Astrocyte of the spinal cord (primary cell): ENCODE data around the gene SH2B3.
"Not testable (repeated sequence)": the region's sequence is repeated elsewhere in the genome, so short reads cannot be mapped to it uniquely, and the experiment has no call there.

Experiments used
- DNase-seq: peaks from one replicate; pipeline ENCODE4 v3.0.0; 2011; ENCODE audit warnings: low read depth, low spot score
- H3K4me3 ChIP-seq: 2 replicates; pipeline ENCODE4 v1.5.1; 2011; ENCODE audit warnings: low read depth, mild to moderate bottlenecking, low read length, moderate library complexity
- in situ Hi-C: cut with HindIII; loops from 2 replicates; pipeline ENCODE4 v1.10.0; 2017; ENCODE audit warnings: low sequenced_read_pairs
- TF ChIP-seq, protein P1 (sequence below): IDR thresholded peaks from 2 replicates; pipeline ENCODE4 v1.5.1; 2012; ENCODE audit warnings: low read depth, mild to moderate bottlenecking, low read length, inconsistent platforms

The SH2B3 gene

DNA sequence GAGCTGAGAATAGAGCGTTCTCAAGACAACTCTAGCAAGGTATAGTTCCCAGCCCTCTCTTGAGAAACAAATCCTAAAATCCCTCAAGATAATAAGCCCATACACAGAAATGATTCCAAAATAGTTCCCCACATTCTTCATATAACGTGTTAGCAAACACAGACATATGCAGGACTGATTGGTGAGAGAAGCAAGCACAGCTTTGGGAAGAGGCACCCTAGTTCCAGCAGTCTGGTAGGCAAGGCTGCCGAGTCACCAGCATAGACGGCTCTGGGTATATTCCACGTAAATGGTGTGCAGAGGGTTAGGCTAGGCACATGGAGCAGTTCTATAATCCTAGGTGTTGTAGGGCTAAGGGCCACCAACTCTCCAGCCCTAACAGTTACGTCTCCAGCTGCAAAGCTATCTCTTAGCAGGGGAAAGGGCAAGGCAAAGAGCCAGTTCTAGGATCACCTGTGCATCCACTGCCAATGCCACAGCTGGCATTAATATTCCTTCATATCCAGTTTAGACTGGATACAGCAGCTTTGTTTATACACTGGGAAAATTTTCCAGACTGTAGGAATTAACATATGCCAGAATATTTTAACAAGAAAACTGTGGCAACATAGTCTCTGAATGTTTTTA lies 52.9 kb downstream of the SH2B3 start:
- TF ChIP-seq, protein P1, sequence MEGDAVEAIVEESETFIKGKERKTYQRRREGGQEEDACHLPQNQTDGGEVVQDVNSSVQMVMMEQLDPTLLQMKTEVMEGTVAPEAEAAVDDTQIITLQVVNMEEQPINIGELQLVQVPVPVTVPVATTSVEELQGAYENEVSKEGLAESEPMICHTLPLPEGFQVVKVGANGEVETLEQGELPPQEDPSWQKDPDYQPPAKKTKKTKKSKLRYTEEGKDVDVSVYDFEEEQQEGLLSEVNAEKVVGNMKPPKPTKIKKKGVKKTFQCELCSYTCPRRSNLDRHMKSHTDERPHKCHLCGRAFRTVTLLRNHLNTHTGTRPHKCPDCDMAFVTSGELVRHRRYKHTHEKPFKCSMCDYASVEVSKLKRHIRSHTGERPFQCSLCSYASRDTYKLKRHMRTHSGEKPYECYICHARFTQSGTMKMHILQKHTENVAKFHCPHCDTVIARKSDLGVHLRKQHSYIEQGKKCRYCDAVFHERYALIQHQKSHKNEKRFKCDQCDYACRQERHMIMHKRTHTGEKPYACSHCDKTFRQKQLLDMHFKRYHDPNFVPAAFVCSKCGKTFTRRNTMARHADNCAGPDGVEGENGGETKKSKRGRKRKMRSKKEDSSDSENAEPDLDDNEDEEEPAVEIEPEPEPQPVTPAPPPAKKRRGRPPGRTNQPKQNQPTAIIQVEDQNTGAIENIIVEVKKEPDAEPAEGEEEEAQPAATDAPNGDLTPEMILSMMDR = no peak
- no peak for DNase-seq
- no peak overlapping the region for H3K4me3 ChIP-seq
- in situ Hi-C loops = no loop called here

DNA sequence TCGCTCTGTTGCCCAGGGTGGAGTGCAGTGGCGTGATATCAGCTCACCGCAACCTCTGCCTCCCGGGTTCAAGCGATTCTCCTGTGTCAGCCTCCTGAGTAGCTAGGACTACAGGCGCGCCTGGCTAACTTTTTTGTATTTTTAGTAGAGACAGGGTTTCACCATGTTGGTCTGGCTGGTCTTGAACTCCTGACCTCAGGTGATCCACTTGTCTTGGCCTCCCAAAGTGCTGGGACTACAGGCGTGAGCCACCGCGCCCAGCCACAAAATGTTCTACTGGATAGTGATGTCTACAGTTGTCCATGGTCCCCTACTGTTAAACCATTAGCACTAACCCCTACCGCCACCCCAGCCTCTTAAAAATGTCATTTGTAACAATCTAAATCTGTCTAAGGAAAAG lies 54.4 kb downstream of the SH2B3 start:
- in situ Hi-C loops, DNase-seq, H3K4me3 ChIP-seq: not testable (repeated sequence)

DNA sequence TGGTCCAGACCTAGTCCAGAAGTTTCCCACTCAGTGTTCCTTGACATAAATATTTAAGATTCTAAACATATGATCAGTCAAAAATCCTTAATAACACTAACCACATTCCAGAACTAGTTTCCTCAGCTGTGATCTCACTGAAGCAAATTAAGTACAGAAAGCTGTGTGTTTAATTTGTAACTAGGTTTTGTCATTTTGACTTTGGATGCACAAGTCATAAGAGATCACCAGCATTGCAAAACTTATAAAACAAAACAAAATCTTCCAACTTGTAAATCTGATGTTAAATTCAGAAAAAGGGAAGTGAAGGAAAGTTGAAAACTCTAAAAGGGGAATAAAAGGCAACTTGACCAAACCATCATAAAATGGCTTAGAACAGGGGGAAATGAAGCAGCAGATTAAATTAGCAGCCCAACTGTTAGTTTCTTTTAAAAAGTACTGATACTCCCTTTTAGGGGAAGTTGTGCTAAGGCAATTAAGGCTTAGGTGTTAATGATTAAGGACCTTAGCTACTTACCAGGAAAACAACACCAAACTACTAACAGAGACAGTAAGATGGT lies 56.6 kb downstream of the SH2B3 start:
- no peak overlapping the region for H3K4me3 ChIP-seq
- TF ChIP-seq, protein P1 = no peak
- in situ Hi-C loops = no loop called here
- DNase-seq = peak; percentile 39

- TF ChIP-seq, protein P1 = no peak
- in situ Hi-C loops = no loop called here
- no peak overlapping the region for H3K4me3 ChIP-seq
- peak; percentile 68 for DNase-seq
Observed at GRCh38 chr12:111467092-111467856, 61.6 kb downstream of the SH2B3 start.

- H3K4me3 ChIP-seq = no peak overlapping the region
- in situ Hi-C loops = no loop called here
- DNase-seq = no peak
- TF ChIP-seq, protein P1 = no peak
Observed at GRCh38 chr12:111467857-111468241, 62.1 kb downstream of the SH2B3 start.

DNA sequence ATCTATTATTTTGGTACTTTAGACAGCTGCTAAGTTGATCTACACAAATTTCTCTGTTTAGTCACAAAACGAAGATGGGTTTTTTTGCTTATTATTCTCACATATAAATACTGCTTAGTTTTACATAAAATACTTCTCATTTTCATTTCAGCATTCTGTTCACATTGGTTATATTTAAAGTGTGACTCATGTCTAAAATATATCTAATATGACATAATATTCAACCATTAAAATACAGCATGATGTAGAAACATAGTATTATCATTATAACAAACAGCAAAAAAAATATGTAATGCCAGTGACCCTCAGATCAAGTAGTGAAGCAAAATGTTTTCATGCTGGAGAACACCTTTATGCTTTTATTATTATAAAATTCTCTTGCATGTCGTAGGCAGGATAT lies 63.7 kb downstream of the SH2B3 start:
- peak; percentile 31 for DNase-seq
- in situ Hi-C loops = no loop called here
- no peak overlapping the region for H3K4me3 ChIP-seq
- TF ChIP-seq, protein P1 = no peak

DNA sequence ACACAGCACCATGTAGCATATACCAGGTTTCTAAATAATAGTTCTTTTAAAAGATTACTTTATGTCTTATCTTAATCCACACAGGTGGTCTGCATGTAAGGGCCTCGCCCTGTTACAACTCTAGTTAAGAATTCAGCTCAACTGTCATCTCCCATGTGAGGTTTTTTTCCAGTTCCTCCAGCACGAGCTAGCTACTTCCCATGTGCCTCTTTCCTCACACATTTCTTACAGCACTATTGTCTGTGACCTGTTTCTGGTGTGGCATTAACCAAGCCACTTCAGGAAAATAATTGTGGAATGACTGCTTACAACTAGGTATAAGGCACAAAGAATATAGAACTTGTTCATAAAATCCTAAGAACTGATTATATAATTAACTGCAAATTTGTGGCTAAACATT lies 65.5 kb downstream of the SH2B3 start:
- in situ Hi-C loops = no loop called here
- H3K4me3 ChIP-seq = no peak overlapping the region
- DNase-seq = no peak
- TF ChIP-seq, protein P1 = no peak
